A673 (cell line): ENCODE results near the gene KRTAP4-6. TPM values are rescaled to one million over a fixed set of nuclear protein-coding genes. Genes with fewer than 3 reads are reported as not detected.

Experiments
- BruUV-seq: library from RNA; stranded (reverse); fragments of 400-500 nt; replicated peaks from 2 replicates; lab custom pipeline; 2021; lab: Mats Ljungman, UMichigan
- CTCF ChIA-PET: fragments of 300-600 bp; sonication (Branson Sonifier 250); formaldehyde crosslinking; loops from one replicate; lab custom pipeline; 2022; ENCODE audit warnings: antibody characterized with exemption; lab: Charles Lee
- POLR2A ChIA-PET: fragments of 300-600 bp; sonication (Branson Sonifier 250); formaldehyde crosslinking; loops from one replicate; lab custom pipeline; 2022; ENCODE audit warnings: antibody characterized with exemption; ENCODE audit not compliant: low non-redundant PET; lab: Charles Lee
- DNase-seq: peaks from one replicate; pipeline ENCODE4 v3.0.0-alpha.2; 2015; ENCODE audit warnings: low spot score
- H3K27ac ChIP-seq: fragments of 200-600 bp; sonication (generic); 2 replicates; pipeline ENCODE4 v1.5.1; 2016; ENCODE audit warnings: mixed run types, low read depth, mild to moderate bottlenecking, mixed read lengths, antibody characterized with exemption, low read length; ENCODE audit not compliant: poor library complexity, severe bottlenecking
- H3K27me3 ChIP-seq: fragments of 200-600 bp; sonication (generic); replicated peaks from 2 replicates; pipeline ENCODE4 v1.6.1; 2017; ENCODE audit warnings: mixed run types, low read depth, mild to moderate bottlenecking, mixed read lengths, antibody characterized with exemption, low read length; ENCODE audit not compliant: insufficient read depth, poor library complexity
- H3K36me3 ChIP-seq: fragments of 200-600 bp; sonication (generic); 2 replicates; pipeline ENCODE4 v1.6.1; 2016; ENCODE audit warnings: mixed run types, mild to moderate bottlenecking, mixed read lengths, antibody characterized with exemption, low read length; ENCODE audit not compliant: insufficient read depth, poor library complexity, severe bottlenecking
- H3K4me1 ChIP-seq: fragments of 200-600 bp; sonication (generic); 2 replicates; pipeline ENCODE4 v1.6.1; 2017; ENCODE audit warnings: mixed run types, mild to moderate bottlenecking, mixed read lengths, antibody characterized with exemption, low read length; ENCODE audit not compliant: insufficient read depth, poor library complexity, severe bottlenecking
- H3K4me3 ChIP-seq: fragments of 200-600 bp; sonication (generic); 2 replicates; pipeline ENCODE4 v1.5.1; 2016; ENCODE audit warnings: low read depth, mixed run types, mild to moderate bottlenecking, mixed read lengths, low read length; ENCODE audit not compliant: poor library complexity, severe bottlenecking
- H3K9me3 ChIP-seq: fragments of 200-600 bp; sonication (generic); 2 replicates; pipeline ENCODE4 v1.6.1; 2016; ENCODE audit warnings: mixed run types, low read depth, mild to moderate bottlenecking, mixed read lengths, antibody characterized with exemption, low read length; ENCODE audit not compliant: poor library complexity, severe bottlenecking
- EZH2 ChIP-seq: fragments of 200-600 bp; sonication (generic); IDR thresholded peaks from 2 replicates; pipeline ENCODE4 v1.6.1; 2017; ENCODE audit warnings: borderline replicate concordance, low read depth, mild to moderate bottlenecking, mixed read lengths, antibody characterized with exemption, low read length; ENCODE audit not compliant: poor library complexity, severe bottlenecking
- intact Hi-C: fragments of 100-400 bp; cut with micrococcal nuclease; formaldehyde crosslinking; loops from one replicate; pipeline ENCODE4 v1.10.0; 2022; ENCODE audit not compliant: unreplicated experiment
- total RNA-seq: library from RNA; stranded (reverse); gene quantifications from 2 replicates; pipeline ENCODE4 v1.2.3, GENCODE V29; 2021
- TF ChIP-seq, protein P1 (sequence below): fragments of 300-800, 200-600 bp; sonication (generic); conservative IDR thresholded peaks from 2 replicates; pipeline ENCODE4 v1.5.1; 2017; ENCODE audit warnings: low read depth, mild to moderate bottlenecking, antibody characterized with exemption, low read length, moderate library complexity, mixed read lengths

The KRTAP4-6 gene
- total RNA-seq, 1 experiment from 2014 or later: not detected

DNA sequence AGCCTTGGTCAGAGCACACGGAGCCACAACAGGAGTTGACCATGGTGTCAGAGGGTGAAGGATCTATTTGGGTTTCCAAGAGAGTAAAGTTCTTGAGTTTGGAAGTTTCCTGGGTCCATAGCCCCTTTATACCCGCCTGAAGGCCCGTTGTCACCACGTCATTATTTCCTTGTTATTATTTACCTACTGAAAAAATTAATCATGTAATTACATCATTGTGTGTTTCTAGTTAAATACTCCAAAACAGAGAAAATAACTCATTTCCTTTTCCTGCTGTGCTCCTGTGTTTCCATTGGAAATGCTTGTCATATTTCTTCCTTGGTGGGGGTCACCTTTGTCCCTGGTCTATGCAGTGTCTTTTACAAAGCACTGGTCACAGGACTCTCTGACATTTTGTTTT lies 42.3 kb downstream of the KRTAP4-6 start, which contains the start of gene KRTAP4-8:
KRTAP4-8 (minus strand) TSS at position 101 of the 400 bp plus-strand sequence; CDS start at position 43, 58 bp downstream.
- ChIA-PET CTCF (no interaction called here), POLR2A (no interaction called here)
- no peak within 1 kb of the TSS for H3K27ac ChIP-seq
- intact Hi-C loops: no loop called here
- DNase-seq: no peak
- no peaks in the 10 kb centered on the region for H3K4me1 ChIP-seq
- H3K4me3 ChIP-seq: no peak within 1 kb of the TSS
- TF ChIP-seq EZH2: no peak
- TF ChIP-seq, protein P1, sequence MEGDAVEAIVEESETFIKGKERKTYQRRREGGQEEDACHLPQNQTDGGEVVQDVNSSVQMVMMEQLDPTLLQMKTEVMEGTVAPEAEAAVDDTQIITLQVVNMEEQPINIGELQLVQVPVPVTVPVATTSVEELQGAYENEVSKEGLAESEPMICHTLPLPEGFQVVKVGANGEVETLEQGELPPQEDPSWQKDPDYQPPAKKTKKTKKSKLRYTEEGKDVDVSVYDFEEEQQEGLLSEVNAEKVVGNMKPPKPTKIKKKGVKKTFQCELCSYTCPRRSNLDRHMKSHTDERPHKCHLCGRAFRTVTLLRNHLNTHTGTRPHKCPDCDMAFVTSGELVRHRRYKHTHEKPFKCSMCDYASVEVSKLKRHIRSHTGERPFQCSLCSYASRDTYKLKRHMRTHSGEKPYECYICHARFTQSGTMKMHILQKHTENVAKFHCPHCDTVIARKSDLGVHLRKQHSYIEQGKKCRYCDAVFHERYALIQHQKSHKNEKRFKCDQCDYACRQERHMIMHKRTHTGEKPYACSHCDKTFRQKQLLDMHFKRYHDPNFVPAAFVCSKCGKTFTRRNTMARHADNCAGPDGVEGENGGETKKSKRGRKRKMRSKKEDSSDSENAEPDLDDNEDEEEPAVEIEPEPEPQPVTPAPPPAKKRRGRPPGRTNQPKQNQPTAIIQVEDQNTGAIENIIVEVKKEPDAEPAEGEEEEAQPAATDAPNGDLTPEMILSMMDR: no peak
- H3K9me3 ChIP-seq: no peaks in the 10 kb centered on the region
- no TSS peak for BruUV-seq
- H3K27me3 ChIP-seq: no peaks in the 10 kb centered on the region
- H3K36me3 ChIP-seq: no peaks in the 10 kb centered on the region

DNA sequence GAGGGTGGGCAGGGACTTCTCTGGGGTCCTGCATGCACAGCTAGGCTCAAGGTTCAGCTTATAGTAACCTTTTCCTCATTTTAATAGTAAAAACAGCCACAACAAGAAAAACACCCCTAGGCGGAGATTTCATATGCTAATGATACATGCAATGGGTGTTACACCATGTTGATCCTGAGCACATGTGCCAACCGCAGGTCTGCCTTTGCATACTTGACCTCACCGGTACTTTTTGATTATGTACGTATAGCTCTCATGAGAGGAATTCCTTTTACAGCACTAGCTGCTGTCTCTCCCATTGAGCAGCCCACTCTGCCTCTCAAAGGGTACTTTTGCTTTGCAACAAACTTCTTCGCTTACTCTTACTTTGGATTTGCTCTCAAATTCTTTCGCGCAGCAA lies 44.3 kb downstream of the KRTAP4-6 start:
- H3K4me1 ChIP-seq: no peaks in the 10 kb centered on the region
- H3K4me3 ChIP-seq: no peak overlapping the region
- CTCF ChIA-PET: no interaction called here
- POLR2A ChIA-PET: no interaction called here
- DNase-seq: no peak
- H3K36me3 ChIP-seq: no peaks in the 10 kb centered on the region
- H3K27me3 ChIP-seq: no peaks in the 10 kb centered on the region
- intact Hi-C loops: no loop called here
- no peaks in the 10 kb centered on the region for H3K9me3 ChIP-seq
- no peak overlapping the region for H3K27ac ChIP-seq
- TF ChIP-seq, protein P1: no peak
- TF ChIP-seq EZH2: no peak
- no TSS peak for BruUV-seq

Other genes starting within 250 kb of the KRTAP4-6 start
- not detected in 2 replicates for gene KRT23, start 202.9 kb downstream of the KRTAP4-6 start, total RNA-seq
- gene KRT39, start 173.6 kb downstream of the KRTAP4-6 start, total RNA-seq: not detected in 2 replicates
- gene KRT40, start 156.2 kb downstream of the KRTAP4-6 start, total RNA-seq: 0.98 and 1.1 TPM in 2 replicates
- gene KRTAP3-3, start 146.4 kb downstream of the KRTAP4-6 start, total RNA-seq: not detected in 2 replicates
- not detected in 2 replicates for gene KRTAP3-2, start 140.6 kb downstream of the KRTAP4-6 start, total RNA-seq
- not detected in 2 replicates for gene KRTAP3-1, start 131.4 kb downstream of the KRTAP4-6 start, total RNA-seq
- gene KRTAP1-5, start 113.3 kb downstream of the KRTAP4-6 start, total RNA-seq: not detected in 2 replicates
- gene KRTAP1-4, start 110.3 kb downstream of the KRTAP4-6 start, total RNA-seq: not detected in 2 replicates
- not detected in 2 replicates for gene KRTAP1-3, start 105.7 kb downstream of the KRTAP4-6 start, total RNA-seq
- not detected in 2 replicates for gene KRTAP1-1, start 99.1 kb downstream of the KRTAP4-6 start, total RNA-seq
- gene KRTAP2-1, start 93.2 kb downstream of the KRTAP4-6 start, total RNA-seq: not detected in 2 replicates
- not detected in 2 replicates for gene KRTAP2-2, start 85.3 kb downstream of the KRTAP4-6 start, total RNA-seq
- not detected in 2 replicates for gene KRTAP2-3, start 80.4 kb downstream of the KRTAP4-6 start, total RNA-seq
- gene KRTAP2-4, start 74.7 kb downstream of the KRTAP4-6 start, total RNA-seq: not detected in 2 replicates
- not detected in 2 replicates for gene KRTAP4-7, start 56.4 kb downstream of the KRTAP4-6 start, total RNA-seq
- not detected in 2 replicates for gene KRTAP4-8, start 42.4 kb downstream of the KRTAP4-6 start, total RNA-seq
- not detected in 2 replicates for gene KRTAP4-16, start 38.3 kb downstream of the KRTAP4-6 start, total RNA-seq
- 1.0 and 1.2 TPM in 2 replicates for gene KRTAP4-9, start 35.2 kb downstream of the KRTAP4-6 start, total RNA-seq
- not detected in 2 replicates for gene KRTAP4-11, start 22.2 kb downstream of the KRTAP4-6 start, total RNA-seq
- gene KRTAP4-12, start 16.4 kb downstream of the KRTAP4-6 start, total RNA-seq: not detected in 2 replicates
- gene KRTAP4-5, start 9.3 kb upstream of the KRTAP4-6 start, total RNA-seq: not detected in 2 replicates
- gene KRTAP4-4, start 20.2 kb upstream of the KRTAP4-6 start, total RNA-seq: not detected in 2 replicates
- not detected in 2 replicates for gene KRTAP4-3, start 27.7 kb upstream of the KRTAP4-6 start, total RNA-seq
- gene KRTAP4-2, start 37.7 kb upstream of the KRTAP4-6 start, total RNA-seq: not detected in 2 replicates
- not detected in 2 replicates for gene KRTAP4-1, start 44.4 kb upstream of the KRTAP4-6 start, total RNA-seq
- gene KRTAP9-1, start 49.3 kb upstream of the KRTAP4-6 start, total RNA-seq: not detected in 2 replicates
- gene KRTAP9-2, start 86.1 kb upstream of the KRTAP4-6 start, total RNA-seq: not detected in 2 replicates
- gene KRTAP9-3, start 91.9 kb upstream of the KRTAP4-6 start, total RNA-seq: not detected in 2 replicates
- gene KRTAP9-8, start 97.5 kb upstream of the KRTAP4-6 start, total RNA-seq: not detected in 2 replicates
- not detected in 2 replicates for gene KRTAP9-4, start 109.1 kb upstream of the KRTAP4-6 start, total RNA-seq
- not detected in 2 replicates for gene KRTAP9-9, start 114.8 kb upstream of the KRTAP4-6 start, total RNA-seq
- not detected in 2 replicates for gene KRTAP9-6, start 124.8 kb upstream of the KRTAP4-6 start, total RNA-seq
- gene KRTAP9-7, start 135.2 kb upstream of the KRTAP4-6 start, total RNA-seq: not detected in 2 replicates
- gene KRTAP29-1, start 162.3 kb upstream of the KRTAP4-6 start, total RNA-seq: not detected in 2 replicates
- not detected in 2 replicates for gene KRTAP16-1, start 168.8 kb upstream of the KRTAP4-6 start, total RNA-seq
- not detected in 2 replicates for gene KRTAP17-1, start 175.2 kb upstream of the KRTAP4-6 start, total RNA-seq
- not detected in 2 replicates for gene KRT33A, start 210.3 kb upstream of the KRTAP4-6 start, total RNA-seq
- not detected in 2 replicates for gene KRT33B, start 229.3 kb upstream of the KRTAP4-6 start, total RNA-seq
- gene KRT34, start 241.8 kb upstream of the KRTAP4-6 start, total RNA-seq: not detected in 2 replicates